GM19351 (cell line): ENCODE data around the gene FLT3.

ENCODE experiments used
- ATAC-seq: cut with Tn5 transposase; IDR thresholded peaks from one replicate; pipeline ENCODE4 v1.9.1; 2021; ENCODE audit warnings: mild to moderate bottlenecking, moderate library complexity; ENCODE audit not compliant: unreplicated experiment

The FLT3 gene

DNA sequence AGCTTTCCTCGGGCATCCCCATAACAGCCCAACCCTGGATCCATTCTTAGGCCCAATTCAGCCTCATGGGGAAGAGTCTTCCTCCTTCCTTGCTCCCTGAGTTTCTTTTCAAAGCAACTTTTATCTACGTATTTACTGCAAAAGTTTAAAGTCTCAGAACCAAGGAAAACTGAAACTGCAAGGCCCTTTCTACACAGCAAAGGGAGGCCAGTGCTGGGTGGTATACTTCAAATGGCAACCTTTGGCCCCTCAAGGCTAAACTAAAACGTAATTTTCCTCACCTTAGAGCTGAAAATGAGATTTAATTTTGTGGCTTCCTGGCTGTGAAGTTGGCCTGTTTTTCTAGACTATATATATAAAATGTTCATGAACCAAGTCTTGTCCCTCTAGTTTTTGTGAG, 136.9 kb downstream of the FLT3 start:
- no peak for ATAC-seq

DNA sequence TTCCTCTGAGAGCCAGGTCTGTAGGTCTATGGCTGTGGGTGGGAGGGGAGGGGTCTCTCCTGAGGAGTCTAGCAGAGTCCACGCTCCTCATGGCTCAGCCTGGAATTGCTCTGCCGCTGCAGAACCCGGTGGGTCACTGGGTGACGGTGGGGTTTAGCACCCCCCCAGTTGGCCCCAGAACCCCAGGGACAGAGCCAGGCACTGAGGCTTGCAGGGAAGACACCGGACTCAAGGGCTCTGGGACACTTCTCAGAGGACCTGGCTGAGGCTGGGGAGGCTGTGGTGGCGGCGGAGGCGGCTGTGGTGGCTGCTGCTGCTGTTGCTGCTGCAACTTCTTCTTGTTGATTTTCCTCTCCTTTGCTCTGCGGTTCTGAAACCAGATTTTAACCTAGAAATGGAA, 137.4 kb downstream of the FLT3 start:
- ATAC-seq = no peak

DNA sequence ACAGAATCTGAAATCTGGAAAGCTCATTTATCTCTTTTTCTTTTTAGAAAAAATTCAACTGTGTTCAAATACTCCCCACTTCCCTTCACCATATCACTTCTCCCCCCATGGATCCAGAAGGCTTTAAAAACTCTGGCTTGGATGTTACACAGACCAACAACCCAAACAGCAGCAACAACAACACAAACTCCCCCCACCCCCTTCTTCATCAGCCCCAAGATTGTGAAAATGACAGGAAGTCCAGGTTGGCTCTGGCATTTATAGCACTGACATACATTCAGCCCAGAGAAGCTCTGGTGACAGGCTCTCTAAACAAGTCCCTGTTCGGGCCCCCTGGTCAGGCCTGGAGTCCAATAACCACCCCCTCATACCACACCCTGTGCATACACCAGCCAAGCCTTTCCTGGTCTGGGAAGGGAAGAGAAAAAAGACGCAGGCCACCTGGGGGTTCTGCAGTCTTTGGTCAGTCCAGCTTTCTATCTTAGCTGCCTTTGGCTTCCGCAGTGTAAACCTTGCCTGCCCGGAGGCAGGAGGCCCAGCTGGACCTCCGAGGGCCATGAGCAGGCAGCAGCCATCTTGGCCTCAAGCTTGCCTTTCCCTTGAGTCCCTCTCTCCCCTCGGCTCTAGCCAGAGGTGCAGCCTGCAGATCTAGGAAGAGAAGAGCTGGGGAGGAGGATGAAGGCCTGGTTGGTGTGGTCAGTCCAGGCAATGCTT, 138.1 kb downstream of the FLT3 start:
- no peak for ATAC-seq

DNA sequence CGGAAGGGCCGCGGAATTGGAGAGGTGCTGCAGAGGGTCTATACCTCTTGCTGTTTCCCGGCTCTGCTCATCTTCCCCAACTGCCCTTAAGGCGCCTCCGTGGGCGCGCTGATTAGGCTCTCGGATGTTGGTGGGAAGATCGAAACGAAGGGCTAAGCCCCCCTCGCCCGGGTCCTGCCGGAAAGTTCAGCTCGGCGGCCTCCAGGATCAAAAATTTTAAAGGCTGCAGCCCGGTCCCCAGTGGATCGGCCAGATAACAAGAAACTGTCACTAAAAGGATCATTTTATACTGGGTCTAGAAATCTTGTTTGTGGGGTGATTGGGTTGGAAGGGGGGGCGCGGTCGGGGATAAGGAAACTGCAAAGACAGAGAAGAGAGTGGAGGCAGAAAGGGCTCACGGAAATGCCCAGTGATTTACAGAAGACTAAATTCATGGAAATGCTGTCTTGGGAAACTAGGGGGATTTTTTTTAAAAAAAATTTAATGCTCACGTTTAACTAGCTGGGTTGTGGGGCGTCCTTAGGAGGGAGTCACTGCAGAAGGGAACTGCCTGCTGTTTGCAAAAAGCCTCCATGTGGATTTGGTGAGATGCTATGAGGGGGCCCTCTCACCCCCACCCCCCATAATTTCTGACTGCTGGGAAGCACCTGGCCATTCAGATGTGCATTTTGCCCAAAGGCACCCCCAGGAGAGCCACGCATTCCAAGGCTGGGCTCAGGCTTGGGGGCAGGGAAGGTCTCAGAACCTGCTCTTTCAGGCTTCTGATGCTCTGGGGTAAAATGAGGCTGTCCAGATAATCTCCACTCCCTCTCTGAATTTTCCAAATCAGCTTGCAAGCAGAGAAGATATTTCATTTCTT, 138.9 kb downstream of the FLT3 start:
- ATAC-seq = no peak

DNA sequence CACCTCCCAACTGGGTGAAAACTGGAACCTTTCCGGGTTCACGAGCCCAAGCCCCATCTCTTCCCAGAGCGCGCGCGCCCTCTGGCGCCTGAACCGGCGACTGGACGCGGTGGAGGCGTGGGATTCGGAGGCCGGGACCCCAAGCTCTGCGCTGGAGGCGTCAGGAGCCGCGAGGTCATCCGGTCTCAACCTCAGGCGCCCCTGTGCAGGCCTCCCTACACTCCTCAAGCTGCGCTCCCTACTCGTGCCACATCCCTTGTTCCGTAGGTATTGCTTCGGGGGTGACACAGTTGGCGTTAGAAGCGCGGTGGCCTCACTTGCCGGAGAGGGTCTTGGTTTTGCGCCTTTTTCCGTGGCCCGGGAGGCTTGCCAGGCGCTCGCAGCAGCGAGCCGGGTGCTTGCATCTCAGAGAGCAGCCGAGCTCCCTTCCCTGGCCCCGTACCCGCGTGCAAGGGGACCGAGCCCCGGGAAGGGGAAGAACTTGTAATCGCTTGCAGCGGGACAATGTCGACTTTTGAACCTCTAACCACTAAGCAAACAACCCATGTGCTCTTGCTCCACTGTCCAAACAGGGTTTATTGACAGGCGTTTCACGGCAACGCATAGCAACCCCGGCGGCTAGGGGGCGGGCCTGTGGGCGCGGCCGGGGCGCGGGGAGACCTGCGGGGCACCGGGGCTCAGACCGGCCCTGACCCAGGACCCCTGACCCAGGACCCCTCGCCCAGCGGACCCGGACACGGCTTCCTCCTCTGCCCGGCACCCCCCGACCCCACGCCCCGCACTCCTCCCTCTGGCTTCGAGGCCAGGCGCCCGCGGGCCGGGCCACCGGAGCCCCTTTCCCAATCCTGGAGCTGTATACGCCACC, 139.8 kb downstream of the FLT3 start:
- ATAC-seq = no peak

DNA sequence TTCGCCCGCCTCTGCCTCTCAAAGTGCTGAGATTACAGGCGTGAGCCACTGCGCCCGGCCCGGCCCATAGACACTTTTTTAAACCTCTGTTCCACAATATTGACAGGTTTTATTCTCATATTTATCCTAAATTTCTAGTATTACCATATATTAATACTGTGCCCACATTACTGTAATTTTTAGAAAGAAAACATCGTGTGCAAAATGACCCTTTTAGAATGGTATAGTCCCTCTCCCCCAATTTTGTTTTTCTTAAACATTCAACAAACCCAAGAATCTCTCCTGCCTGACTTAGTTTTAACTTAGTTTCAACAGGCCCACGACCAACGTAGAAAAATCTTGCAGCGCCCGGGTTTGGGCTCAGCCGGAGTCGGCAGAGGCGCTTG, 140.4 kb downstream of the FLT3 start:
- ATAC-seq = no peak

DNA sequence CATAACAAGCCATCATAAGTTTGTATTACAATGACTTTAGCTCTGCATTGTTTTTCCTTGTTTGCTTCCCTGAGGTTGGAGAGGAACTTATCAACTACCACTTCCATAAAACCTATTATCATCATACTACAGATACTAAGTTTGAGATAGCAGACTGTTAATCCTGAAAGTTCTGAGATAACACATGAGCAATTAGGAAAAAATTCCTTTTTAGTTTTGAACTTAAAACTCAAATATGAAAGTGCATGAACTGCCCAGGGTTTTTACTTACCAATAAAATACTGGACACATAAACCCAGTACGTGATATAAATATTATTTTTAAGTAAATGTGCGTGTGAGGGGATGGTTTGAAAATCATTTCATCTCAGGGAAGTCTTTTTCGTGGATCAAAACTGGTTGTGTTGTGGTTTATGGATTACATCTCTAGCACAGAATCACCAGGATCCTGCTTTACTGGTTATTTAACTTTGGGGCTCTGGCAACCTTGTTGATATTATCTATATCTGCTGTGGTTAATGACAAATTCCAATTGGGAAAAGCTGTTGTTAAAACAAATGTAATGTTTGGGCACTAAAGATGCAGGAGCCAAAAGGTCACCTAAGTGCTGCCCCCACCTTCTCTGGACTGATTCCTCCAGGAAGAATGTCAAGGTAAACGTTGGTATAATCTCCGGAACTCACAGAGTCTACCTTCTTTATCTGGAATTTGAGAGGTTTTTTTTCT, 143.6 kb downstream of the FLT3 start:
- no peak for ATAC-seq

DNA sequence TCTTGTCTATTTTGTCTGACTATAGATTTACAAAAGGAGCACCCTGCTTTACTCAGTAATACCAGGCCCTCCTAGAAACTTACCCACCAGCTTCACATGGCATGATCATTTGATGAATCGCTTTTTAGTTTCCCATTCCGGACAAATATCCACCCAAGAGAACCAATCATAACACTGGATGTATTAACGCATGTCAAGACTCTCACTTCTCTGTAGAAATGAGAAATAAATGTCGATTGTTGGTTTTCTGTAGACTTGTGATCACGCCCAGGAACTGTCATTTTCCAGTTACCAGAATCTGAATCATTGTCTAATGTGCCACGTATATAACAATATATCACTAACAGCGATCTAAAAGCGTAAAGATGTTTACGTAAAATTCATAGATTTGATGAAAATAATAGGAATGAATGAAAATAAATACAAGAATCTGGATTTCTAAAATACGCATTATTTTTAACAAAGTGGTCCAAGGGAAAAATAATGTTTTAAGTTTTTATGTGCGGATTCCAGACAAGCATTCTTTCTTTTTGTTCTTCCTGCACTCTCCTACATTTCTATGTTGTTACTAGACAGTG, 145.3 kb downstream of the FLT3 start:
- ATAC-seq = no peak

DNA sequence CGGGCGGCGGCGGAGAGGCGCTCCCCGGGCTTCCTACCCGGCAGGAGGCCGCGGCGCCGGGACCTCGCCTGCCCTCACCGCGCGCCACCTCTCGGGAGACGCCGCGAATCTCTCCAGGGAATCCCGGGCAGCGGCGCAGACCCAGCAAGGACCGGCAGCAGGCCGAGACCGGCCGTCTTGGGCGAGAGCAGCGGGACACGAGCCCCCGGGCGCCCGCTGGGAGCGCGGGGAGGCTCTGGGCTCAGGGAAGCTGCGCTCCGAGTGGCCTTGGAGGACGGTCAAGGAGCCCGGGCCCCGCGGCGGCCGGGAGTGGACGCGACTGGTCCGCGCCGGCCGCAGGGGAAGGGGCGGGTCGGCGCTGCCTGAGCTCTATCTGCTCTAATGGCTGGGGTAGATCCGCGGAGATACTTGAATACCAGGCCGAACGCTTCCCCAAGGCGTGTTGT, 145.9 kb downstream of the FLT3 start:
- ATAC-seq = peak; percentile 26

DNA sequence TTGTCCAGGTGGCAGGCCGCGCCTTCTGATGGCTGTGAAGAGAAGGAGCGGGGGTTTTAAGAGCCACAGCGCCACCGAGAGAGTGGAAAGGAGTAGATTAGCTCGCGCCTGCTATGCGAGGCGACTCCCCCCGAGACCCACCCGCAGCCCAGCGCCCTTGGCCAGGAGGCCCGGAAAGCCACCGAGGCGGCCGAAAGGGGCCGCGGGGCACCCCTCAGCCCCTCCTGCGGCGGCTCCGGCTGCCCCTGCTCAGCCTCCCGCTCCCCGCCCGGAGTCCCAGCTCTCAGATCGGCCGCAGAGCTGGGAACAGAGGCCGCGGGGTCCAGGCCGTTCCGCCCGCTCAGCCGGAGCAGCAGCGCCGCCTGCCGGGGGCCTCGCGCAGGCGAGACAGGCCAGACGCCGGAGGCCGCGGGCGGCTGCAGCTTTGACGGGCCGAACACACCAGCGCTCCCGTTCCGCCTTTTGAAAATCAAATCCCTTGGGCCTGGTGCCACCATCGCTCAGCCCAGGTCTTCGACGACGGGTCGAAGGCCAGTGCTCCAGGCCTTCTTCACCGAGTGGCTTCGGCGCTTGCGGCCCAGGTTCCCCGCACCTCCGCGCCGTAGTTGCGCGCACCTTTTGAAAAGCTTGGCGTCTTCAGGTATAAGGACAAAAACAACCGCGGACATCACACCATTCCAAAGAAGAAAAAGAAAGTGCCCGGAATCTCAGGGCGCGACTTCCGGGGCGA, 146.5 kb downstream of the FLT3 start:
- ATAC-seq = peak; percentile 90
